ENCODE results near the gene UBE2L3.
"Not testable (repeated sequence)": the region's sequence is repeated elsewhere in the genome, so short reads cannot be mapped to it uniquely, and the experiment has no call there.

The UBE2L3 gene

DNA sequence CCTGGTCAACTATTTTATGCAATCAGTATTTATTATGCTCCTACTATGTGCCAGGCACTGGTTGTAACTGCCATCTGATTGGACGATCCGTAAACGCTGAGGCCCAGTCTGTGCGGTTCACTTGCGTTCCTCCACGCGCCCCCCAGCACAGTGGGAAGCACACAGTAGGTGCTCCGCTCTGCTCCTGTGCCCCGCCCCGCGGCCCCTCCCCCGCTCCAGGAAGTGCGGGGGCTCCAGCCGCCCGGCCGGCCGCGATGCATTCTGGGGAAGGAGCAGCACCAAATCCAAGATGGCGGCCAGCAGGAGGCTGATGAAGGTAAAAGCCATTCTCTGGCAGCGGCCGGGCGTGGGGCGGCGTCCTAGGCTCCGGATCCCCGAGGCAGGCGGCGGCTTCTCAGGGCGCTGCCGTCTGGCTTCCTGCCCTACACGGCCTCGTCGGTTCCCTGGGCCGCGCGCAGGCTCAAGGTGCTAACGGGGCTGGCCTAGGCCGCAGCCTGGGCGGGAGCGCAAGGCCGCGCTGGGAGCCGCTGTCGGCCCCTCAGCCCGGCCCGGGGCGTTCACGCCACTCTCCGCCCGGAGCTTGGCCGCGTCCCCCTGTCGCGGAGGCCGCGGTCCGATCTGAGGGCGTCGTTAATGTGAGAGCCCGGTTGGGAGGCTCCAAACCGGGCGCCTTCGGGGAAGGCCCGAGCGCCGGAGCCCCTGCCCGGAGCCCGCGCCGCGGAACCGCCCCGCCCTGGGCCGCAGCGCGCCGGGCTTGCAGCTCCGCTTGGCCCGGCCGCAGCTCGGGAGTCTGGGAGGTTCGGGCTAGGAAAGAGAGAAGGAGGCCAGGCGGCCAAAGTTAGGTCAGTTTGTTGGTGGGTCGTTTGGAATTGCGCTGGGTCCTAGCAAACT is at the start of gene UBE2L3:
Gene UBE2L3, plus strand, starts transcription at position 259 of the 891 bp plus-strand sequence. Its CDS starts 31 bp downstream, at position 290.
- peak; percentile 67 for DNase-seq

DNA sequence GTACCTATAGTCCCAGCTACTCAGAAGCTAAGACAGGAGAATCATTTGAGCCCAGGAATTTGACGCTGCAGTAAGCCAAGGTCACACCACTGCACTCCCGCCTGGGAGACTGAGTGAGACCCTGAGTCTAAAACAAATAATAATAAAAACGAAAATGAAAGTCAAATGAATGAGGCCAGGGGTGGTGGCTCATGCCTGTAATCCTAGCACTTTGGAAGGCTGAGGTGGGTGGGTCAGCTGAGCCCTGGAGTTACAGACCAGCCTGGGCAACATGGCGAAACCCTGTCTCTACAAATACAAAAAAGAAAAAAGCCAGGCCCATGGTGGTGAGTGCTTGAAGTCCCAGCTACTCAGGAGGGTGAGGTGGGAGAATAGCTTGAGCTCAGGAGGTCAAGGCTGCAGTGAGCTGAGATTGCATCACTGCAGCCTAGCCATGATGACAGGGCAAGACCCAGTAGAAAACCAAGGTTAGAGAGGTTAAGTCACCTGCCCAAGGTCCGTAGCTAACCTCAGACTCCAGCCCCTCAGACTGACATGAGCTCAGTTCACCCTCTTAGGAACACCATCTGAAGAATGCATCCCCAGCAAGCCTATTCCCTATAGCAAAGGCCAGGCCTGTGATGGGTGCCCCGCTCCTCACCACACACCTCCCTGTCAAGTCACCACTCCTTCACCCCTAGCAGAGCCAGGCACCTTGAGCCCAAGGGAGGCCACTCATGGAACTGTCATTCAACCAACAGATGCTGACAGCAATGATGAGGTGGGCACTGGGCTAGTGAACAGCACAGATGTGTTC is 40.6 kb upstream of the UBE2L3 start:
- DNase-seq = not testable (repeated sequence)

DNA sequence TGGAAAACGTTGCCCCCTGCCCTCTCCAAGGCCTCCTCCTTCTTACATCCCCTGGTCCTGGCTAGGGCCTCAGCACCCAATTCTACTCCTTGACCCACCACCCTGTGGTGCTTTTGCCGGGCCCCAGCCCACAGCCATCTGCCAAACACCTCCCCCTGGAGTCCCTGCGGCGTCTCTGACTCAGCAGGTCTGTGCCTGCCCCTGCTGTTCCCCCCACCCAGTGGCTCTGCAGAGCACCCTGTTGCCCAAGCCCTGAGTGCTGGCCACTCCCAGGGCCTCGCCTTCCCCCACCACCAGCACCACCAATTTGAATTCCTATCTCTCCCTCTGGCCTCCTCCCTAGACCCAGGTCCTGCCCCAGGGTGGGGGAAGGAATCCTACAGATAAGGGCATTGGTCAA is 36.0 kb upstream of the UBE2L3 start:
- not testable (repeated sequence) for DNase-seq

DNA sequence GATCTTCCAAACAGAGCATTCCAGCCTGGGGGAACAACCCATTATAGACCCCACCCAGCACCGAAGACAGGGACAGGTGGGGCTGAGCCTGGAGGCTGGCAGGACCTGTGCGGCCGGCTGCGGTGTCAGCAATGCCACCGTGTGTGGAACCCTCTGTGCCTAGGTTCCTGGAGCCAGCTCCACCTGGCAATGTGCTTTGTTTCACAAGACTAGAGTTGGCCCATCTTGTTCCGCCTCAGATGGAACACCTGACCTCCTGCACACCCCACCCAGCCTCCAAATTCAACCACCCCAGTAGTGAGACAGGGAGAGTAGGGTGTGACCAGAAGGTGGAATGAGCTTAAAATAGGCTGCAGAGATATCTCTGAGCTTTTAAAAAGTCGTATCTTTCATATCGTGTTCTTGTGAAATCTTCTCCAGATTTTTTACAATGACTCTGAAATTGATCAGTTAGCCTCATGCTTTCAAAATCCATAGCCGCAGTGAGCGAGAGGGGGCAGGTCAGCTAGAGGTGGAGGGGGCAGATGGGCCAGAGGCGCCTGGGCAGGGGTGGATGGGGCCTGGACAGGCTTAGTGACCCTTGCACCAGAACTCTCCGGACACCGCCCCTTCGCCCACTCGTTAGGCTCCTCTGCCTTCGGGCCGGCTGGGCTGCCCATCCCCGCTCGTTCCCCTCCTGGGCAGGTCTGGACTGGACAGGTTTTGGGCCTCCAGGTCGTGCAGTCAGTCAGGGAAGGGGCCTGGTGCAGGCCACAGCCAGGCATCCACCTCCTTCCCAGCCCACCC is 34.5 kb upstream of the UBE2L3 start:
- not testable (repeated sequence) for DNase-seq

DNA sequence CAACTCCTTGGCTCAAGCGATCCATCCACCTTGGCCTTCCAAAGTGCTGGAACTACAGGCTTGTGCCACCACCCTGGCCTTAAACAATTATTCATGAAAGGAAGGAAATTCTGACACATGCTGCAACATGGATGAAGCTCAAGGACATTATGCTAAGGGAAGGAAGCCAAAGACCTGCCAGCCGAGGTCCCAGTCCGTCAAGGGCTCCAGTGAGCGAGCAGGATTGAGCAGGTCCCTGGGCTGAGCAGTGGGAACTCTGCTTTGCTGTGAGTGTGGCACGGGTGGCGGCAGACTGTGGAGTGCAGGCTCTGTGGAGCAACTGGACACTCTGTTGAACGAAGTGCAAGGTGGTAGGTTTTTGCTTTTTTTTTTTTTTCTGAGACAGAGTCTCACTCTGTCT is 27.7 kb upstream of the UBE2L3 start:
- DNase-seq = not testable (repeated sequence)

DNA sequence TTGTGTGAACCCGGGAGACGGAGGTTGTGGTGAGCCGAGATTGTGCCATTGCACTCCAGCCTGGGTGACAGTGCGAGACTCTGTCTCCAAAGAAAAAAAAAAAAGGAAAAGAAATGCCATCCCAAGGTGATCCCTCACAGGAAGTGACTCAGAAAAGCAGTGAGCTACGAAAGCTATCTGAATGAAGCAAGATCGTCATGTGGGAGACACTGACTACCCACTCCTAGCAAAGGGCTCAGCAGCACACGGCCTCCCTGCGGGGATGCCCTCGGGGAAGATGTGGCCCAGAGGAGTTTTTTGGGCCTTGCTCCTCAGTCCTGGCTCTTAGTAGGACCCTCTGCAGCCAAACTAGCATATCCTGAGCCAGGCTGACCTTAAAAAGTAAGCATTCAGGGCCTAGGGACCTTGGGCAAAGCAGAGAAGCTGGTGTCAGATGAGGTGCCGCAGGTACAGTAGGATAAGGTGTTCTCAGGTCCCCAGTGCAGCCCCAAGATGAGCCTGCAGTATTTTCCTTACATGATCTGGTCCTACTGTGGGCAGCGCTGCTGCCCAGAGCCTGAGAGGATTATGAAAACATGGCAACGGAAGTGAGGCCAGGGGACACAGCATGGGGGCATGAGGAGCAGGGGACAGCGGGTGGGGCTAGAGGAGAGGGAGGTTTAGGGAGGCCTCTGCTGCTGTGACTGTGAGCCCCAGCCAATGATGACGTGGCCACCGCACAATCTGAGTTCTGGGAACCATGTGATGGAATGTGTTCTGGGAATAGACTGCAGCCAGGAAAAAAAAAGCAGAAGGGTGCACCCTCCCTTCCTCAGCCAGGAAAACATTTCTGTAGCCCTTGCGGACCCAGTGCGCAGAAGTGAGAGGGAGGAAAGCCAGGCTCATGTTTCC is 22.8 kb upstream of the UBE2L3 start:
- DNase-seq = not testable (repeated sequence)

DNA sequence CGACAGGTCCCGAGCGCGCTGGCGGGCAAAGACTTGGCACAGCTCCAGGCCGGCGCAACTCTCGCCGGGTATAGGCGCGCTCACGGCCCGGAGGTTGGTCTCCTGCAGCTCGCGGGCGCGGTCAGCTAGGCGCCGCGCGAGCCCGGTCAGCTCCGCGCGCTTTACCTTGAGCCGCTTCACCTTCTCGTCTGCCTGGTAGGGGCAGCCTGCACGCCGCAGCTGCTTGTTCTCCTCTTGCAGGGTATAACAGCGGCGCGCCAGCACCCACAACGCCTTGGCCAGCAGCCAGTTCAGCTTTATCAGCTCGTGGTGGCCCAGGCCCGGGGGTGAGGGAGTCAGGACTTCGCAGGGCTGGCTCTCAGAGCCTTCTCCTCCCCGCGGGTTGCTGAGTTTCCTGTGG is 18.0 kb upstream of the UBE2L3 start:
- DNase-seq = not testable (repeated sequence)

DNA sequence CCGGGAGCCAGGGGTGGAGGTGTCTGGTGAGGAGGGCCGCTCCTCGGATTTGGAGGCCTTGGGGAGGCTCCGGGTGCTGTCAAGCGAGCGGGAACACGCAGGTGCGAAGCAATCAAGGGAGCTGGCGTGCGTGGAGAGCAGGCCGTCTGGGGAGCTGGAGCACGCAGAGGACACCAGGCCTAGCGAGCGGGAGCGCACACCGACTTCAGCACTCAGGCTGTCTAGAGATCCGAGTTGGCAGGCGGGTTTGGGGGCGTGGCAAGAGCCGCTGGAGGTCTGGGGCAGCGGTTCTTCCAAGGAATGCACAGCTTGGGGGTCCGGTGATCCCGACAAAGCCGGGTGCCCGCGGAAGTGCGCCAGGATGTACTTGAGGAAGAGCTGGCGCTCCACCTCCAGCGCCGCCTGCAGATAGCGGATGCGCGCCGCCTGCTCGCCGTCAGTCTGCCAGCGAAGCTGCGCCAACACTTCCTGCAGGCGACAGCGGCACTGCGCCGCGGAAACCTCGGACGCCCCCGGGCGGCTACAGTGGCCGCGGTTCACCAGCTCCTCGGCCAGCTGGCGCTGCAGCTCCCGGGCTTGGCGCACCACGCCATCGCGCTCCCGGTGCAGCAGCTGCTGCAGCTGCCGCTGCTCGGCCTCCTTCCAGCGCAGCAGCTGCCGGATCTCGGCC is 17.4 kb upstream of the UBE2L3 start:
- not testable (repeated sequence) for DNase-seq

DNA sequence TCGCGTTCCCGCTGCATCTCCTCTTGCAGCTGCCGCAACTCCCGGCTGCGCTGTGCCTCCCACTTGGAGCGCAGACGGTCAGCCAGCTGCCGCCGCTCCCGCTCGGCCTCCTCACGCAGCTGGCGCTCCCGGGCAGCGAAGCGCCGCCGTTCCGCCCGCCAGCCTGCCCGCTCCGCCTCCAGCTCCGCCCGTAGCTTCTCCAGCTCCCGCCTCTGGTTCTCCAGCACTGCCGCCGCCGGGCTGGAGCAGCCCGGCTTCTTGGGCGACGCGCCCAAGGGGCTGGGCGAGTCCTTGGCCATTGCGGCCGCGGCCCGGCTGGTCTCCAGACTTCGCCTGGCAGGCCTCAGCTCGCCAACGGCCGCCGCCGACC is 16.9 kb upstream of the UBE2L3 start:
- not testable (repeated sequence) for DNase-seq

DNA sequence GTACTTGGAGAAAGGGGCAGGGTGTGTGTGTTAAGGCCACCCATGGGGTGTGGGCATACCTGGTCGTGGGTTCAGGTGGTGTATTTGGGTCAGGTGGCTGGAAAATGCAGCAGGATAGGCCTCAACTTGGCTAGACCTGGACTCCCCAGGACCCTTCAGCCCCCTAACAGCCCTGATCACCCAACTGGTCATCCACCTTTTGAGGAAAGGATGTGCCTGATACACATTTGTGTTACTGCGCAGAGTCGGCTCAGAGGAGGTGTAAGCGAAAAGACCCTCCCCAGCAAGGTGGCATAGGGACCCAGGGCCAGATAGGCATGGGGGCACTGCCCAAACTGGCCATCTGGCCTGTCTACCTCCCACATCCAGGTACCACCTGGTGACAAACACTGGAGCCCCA is 16.2 kb upstream of the UBE2L3 start, which contains the start of gene RIMBP3C:
Gene RIMBP3C, minus strand, starts transcription at position 101 of the 400 bp plus-strand sequence. CDS start 485 bp downstream, outside the sequence.
- DNase-seq = not testable (repeated sequence)

DNA sequence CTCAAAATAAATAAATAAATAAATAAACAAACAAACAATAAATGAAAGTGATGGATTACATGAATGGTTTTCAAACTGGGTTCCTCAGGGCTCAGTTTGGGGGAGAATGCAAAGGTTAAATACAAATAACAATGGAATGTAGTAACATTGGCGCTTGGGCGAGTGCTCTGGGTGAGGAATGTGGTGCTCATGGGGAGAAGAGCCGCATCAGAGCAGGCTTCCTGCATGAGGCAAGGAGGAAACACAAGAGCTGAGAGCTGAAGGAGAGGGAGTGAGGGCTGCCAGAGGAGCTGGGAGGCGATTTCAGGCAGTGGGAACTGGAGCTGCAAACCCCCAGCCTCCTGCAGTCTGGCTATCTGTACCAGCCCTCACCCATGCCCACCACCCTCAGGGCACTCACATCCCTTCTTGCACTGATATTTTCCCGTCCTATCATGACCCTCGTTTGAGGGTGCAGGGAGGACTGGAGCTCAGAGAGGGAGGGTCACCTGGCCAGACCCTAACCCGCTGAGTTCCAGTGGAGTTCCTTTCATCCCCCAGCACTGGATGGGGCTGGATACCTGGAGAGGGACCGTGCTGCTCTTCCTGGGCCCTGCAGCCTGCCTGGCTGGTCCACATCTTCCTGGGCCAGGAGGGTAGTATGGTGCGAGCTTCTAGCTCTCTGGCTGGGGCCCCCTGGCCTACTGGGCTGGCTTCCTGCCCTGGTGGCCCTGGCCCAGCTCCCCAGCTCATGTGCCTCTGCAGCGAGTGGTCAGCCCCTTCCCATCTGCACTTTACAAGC is 8.0 kb upstream of the UBE2L3 start:
- DNase-seq = not testable (repeated sequence)

DNA sequence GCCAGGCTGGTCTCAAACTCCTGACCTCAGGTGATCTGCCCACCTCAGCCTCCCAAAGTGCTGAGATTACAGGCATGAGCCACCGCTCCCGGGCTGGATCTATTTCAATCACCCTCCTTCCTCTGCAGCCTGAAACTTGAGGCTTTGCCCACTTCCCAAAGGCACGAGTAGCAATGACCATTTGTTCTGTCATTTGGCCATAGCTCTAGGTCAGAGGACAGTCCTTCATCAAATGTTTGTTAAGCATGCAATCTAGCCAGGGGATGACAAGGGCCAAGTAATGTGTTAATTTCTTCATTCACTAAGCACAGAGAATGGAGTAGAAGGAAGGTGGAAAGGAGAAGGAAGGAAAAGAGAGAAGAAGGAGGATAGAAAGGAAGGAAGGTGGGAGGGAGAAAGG is 6.9 kb upstream of the UBE2L3 start:
- not testable (repeated sequence) for DNase-seq

DNA sequence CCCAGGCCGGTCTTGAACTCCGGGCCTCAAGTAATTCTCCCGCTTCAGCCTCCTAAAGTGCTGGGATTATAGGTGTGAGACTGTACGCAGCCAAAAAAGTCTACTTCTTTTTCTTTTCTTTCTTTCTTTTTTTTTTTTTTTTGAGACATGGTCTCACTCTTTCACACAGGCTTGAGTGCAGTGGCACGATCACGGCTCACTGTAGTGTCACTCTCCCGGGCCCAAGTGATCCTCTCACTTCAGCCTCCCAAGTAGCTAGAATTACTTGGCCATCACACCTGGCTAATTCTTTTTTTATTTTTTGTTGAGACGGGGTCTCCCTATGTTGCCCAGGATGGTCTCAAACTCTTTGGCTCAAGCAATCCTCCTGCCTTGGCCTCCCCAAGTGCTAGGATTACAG is 3.6 kb upstream of the UBE2L3 start:
- DNase-seq = no peak

DNA sequence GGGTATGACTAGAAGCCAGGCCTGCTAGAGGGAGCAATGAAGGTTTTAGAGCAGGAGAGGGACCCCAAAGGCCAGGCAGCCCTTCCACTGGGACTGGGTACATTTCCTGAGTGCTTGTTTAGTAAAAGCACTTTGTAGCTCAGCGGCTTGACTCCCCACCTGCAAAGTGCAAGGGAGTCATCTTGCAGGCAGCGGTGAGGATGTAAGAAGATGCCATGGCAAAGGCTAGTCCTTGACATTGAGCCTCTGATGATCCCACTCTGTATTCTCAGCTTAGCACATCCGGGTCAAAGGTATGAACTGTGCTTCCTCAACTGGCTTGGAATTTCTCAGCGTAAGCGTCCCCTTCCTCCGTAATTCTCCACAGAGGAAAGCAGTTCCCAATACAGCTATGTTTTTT is 3.1 kb upstream of the UBE2L3 start:
- DNase-seq = no peak

DNA sequence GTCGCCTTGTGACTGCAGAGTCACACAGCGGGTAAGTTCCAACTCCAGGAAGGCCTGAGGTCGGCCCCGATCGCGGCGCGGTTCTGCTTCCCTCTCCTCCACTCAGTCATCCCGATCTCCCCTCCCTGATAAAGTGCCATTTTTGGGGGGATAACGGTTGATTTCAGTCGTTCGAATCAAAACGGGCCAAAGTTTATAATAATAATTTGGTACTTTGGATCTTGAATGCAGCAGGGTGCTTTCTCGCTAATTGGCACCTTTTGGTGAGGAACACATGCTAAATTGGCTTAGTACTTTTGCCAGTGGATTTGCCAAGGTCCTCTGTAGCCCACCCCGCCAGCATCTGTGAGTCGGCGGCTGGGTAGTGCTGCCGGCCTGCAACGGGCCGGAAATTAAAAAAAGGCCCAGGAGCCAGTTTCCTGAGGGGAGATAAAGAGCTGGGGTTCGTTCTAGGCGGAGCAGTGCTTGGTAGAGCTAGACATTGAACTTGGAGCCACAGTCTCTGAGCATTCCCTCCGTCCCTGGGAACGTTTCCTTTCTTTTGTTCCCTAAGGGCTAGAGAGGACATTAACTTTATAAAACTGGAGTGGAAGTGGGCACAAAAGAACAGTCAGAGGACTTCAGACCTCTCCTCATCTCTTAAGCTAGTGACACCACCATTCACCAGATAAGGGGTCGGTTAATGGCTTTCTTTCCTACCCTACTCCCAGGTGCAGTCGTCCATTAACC is 997 bp downstream of the UBE2L3 start:
- peak; percentile 29 for DNase-seq

DNA sequence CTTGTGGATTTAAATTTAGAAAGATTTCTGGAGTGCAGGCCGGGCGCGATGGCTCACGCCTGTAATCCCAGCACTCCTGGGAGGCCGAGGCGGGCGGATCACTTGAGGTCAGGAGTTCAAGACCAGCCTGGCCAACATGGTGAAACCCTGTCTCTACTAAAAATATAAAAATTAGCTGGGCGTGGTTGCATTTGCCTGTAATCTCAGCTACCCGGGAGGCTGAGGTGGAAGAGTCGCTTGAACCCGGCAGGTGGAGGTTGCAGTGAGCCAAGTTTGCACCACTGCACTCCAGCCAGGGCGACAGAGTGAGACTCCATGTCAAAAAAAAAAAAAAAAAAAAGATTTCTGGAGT is 1.5 kb downstream of the UBE2L3 start:
- DNase-seq = not testable (repeated sequence)

DNA sequence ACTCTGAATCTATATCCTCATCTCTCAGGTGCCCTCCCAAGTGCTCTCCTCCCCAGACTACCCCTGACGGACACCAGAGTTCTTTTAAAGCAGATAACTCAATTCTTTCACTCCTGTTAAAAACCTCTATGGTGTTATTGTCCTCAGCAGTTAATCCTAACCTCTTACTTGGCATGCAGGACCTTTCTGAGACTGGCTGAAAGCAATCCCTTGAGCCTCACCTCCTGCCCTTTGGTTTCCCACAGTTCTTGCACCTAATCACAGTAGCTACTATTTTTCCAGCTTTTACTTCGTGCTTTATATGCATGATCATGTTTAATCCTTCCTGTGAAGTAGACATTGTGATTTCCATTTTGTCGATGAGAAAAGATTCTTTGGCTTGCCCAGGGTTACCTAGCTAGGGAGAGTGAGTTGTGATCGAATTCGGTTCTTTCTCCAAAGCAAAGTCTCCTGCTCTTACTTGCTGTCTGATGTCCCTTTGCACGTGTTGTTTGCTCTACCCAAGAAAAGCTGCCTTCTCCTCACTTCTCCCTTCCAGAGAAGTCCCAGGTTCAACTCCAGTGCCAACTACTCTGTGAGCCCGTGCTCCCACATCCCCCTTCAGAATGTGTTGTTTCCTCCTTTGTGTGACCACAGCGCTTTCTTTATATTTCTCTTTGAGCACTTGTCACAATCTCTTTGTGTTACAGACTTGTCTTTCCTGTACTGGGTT is 2.1 kb downstream of the UBE2L3 start:
- no peak for DNase-seq

DNA sequence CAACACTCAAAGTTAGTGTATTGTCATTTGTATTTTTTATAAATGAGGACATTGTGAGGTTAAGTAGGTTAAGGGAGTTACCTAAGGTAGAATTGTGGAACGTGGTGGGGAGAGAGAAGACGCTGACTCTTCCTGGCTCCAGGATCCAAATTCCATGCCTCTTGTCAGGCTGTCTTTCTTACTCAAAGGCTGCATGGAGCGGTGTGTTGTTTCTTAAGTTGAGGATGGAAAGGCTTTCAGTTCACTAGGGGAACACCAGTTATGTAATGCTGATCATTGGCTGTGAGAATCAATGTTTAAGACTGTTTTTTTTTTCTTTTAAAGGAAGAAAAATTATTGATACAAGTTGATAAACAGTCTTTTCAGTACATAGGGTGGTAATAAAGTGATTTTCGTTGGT is 2.9 kb downstream of the UBE2L3 start:
- DNase-seq = no peak

DNA sequence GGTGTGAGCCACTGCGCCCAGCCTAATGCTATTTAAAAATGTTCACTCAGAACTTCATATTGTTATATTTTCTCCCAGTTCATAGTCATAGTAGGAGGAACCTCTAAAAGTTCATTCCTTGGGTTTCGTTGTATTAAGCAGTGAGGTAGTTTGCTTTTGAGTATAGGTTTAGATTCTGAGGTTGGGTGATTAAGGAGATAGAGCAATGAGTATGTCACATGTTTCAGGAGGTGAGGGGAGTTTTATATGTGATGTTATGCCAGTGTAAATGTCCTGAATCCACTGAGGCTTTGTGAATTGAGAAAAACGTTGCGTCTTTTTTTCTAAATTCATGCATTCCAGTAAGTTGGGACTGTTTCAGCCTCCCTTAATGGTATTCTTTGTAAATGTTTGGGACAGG is 4.2 kb downstream of the UBE2L3 start:
- DNase-seq = no peak

All from NCI-H2171 treated with DMSO at 0.1 percent for 48 hours (cell line).